GM18870 (cell line): ENCODE measurements around the gene MDFIC.
A peak's percentile ranks its signal among the peaks of the same experiment; 100 is the strongest.
"Not testable (repeated sequence)": the region's sequence is repeated elsewhere in the genome, so short reads cannot be mapped to it uniquely, and the experiment has no call there.

ENCODE experiments used
- ATAC-seq: cut with Tn5 transposase; IDR thresholded peaks from one replicate; pipeline ENCODE4 v1.9.1; 2021; ENCODE audit warnings: moderate library complexity; ENCODE audit not compliant: unreplicated experiment

Gene MDFIC

GRCh38 chr7:114922026-114922651 lies at the start of gene MDFIC:
Gene MDFIC, plus strand, starts transcription at chr7:114922094. Its CDS starts 940 bp downstream, at chr7:114923034.
- no peak for ATAC-seq

- ATAC-seq: no peak
Observed at GRCh38 chr7:114874170-114874569, 47.7 kb upstream of the MDFIC start.

- ATAC-seq: no peak
Observed at GRCh38 chr7:114875186-114875585, 46.7 kb upstream of the MDFIC start.

GRCh38 chr7:114879554-114879953 lies 42.3 kb upstream of the MDFIC start:
- no peak for ATAC-seq

GRCh38 chr7:114885836-114886235 lies 36.1 kb upstream of the MDFIC start:
- ATAC-seq: no peak

- no peak for ATAC-seq
Observed at GRCh38 chr7:114886241-114886640, 35.7 kb upstream of the MDFIC start.

- ATAC-seq: not testable (repeated sequence)
Observed at GRCh38 chr7:114889116-114889515, 32.8 kb upstream of the MDFIC start.

GRCh38 chr7:114889646-114890285 lies 32.1 kb upstream of the MDFIC start:
- peak; percentile 85 for ATAC-seq

GRCh38 chr7:114890561-114890960 lies 31.3 kb upstream of the MDFIC start:
- ATAC-seq: no peak

GRCh38 chr7:114900127-114900526 lies 21.8 kb upstream of the MDFIC start:
- ATAC-seq: no peak

- ATAC-seq: no peak
Observed at GRCh38 chr7:114901771-114902170, 20.1 kb upstream of the MDFIC start.

GRCh38 chr7:114903131-114903530 lies 18.8 kb upstream of the MDFIC start:
- no peak for ATAC-seq

- ATAC-seq: no peak
Observed at GRCh38 chr7:114910787-114911186, 11.1 kb upstream of the MDFIC start.

- ATAC-seq: no peak
Observed at GRCh38 chr7:114911411-114911810, 10.5 kb upstream of the MDFIC start.

GRCh38 chr7:114916261-114916892 lies 5.5 kb upstream of the MDFIC start:
- peak; percentile 94 for ATAC-seq

- no peak for ATAC-seq
Observed at GRCh38 chr7:114917211-114917839, 4.6 kb upstream of the MDFIC start.

- no peak for ATAC-seq
Observed at GRCh38 chr7:114919587-114919986, 2.3 kb upstream of the MDFIC start.

GRCh38 chr7:114921631-114922025 lies 266 bp upstream of the MDFIC start:
- no peak for ATAC-seq

- ATAC-seq: peak; percentile 26
Observed at GRCh38 chr7:114922652-114923402, 933 bp downstream of the MDFIC start.

GRCh38 chr7:114923403-114923713 lies 1.5 kb downstream of the MDFIC start:
- ATAC-seq: no peak

- peak; percentile 29 for ATAC-seq
Observed at GRCh38 chr7:114924038-114924712, 2.3 kb downstream of the MDFIC start.
